GM19035 (cell line): ENCODE measurements around the gene TMEM95.
A peak's percentile ranks its signal among the peaks of the same experiment; 100 is the strongest.
"Not testable (repeated sequence)": the region's sequence is repeated elsewhere in the genome, so short reads cannot be mapped to it uniquely, and the experiment has no call there.

Experiments used
- ATAC-seq: cut with Tn5 transposase; IDR thresholded peaks from one replicate; pipeline ENCODE4 v1.9.1; 2021; ENCODE audit not compliant: unreplicated experiment

The TMEM95 gene

GRCh38 chr17:7323731-7324437 is 31.1 kb upstream of the TMEM95 start:
- ATAC-seq: no peak

- ATAC-seq: no peak
These were observed 30.5 kb upstream of the TMEM95 start for GRCh38 chr17:7324438-7324779.

- no peak for ATAC-seq
These were observed 29.9 kb upstream of the TMEM95 start for GRCh38 chr17:7325031-7325528.

- ATAC-seq: no peak
These were observed 28.8 kb upstream of the TMEM95 start for GRCh38 chr17:7326186-7326585.

- no peak for ATAC-seq
These were observed 27.9 kb upstream of the TMEM95 start for GRCh38 chr17:7327056-7327455.

GRCh38 chr17:7327501-7327900 is 27.5 kb upstream of the TMEM95 start:
- no peak for ATAC-seq

- no peak for ATAC-seq
These were observed 26.9 kb upstream of the TMEM95 start for GRCh38 chr17:7328009-7328408.

- ATAC-seq: peak; percentile 11
These were observed 26.0 kb upstream of the TMEM95 start, which contains the start of gene NEURL4 for GRCh38 chr17:7328840-7329373. TSS of gene NEURL4 (minus strand) at chr17:7329335. CDS start at chr17:7329312, 23 bp downstream.

- peak; percentile 68 for ATAC-seq
These were observed 25.5 kb upstream of the TMEM95 start for GRCh38 chr17:7329374-7329996.

GRCh38 chr17:7329997-7330637 is 24.8 kb upstream of the TMEM95 start:
- ATAC-seq: peak; percentile 44

- ATAC-seq: no peak
These were observed 24.3 kb upstream of the TMEM95 start for GRCh38 chr17:7330638-7331015.

GRCh38 chr17:7332111-7332510 is 22.8 kb upstream of the TMEM95 start:
- ATAC-seq: no peak

GRCh38 chr17:7332600-7333069 is 22.3 kb upstream of the TMEM95 start:
- ATAC-seq: not testable (repeated sequence)

GRCh38 chr17:7334938-7335538 is 19.9 kb upstream of the TMEM95 start:
- no peak for ATAC-seq

GRCh38 chr17:7335765-7336164 is 19.2 kb upstream of the TMEM95 start:
- ATAC-seq: not testable (repeated sequence)

GRCh38 chr17:7336240-7337175 is 18.4 kb upstream of the TMEM95 start, which contains the start of gene ACAP1:
TSS of gene ACAP1 (plus strand) at chr17:7336529. CDS start at chr17:7336735, 206 bp downstream.
- ATAC-seq: peak; percentile 71

- ATAC-seq: not testable (repeated sequence)
These were observed 17.4 kb upstream of the TMEM95 start for GRCh38 chr17:7337600-7337999.

GRCh38 chr17:7340179-7340578 is 14.8 kb upstream of the TMEM95 start:
- ATAC-seq: no peak

GRCh38 chr17:7341842-7342241 is 13.1 kb upstream of the TMEM95 start:
- no peak for ATAC-seq

- no peak for ATAC-seq
These were observed 11.7 kb upstream of the TMEM95 start for GRCh38 chr17:7343250-7343649.
